HepG2 (cell line): ENCODE measurements around the gene BRD3. TPM values are rescaled to one million over a fixed set of nuclear protein-coding genes. Genes with fewer than 3 reads are reported as not detected.

Experiments
- ATF7-NPFF ChIP-seq: sonication (generic); formaldehyde crosslinking; IDR thresholded peaks from 2 replicates; pipeline ENCODE4 v1.8.1; 2023; ENCODE audit warnings: mild to moderate bottlenecking, low read depth, missing genetic modification reagents, moderate library complexity
- HIC2 ChIP-seq: sonication (generic); formaldehyde crosslinking; IDR thresholded peaks from 2 replicates; pipeline ENCODE4 v1.9.0; 2022; ENCODE audit warnings: low read depth, missing genetic modification reagents
- ZBTB40 ChIP-seq, 2 experiments: fragments of 450-650 bp in 1 of 2; sonication (generic) in 1 of 2; formaldehyde crosslinking in 1 of 2; IDR thresholded peaks; 2 replicates each; pipeline versions ENCODE4 v1.6.1 to v1.8.0; 2016 to 2022; ENCODE audit warnings: antibody characterized with exemption in 1 of 2, mild to moderate bottlenecking in 1 of 2, missing genetic modification reagents in 1 of 2
- ZC3H13 ChIP-seq: sonication (generic); formaldehyde crosslinking; IDR thresholded peaks from 2 replicates; pipeline ENCODE4 v1.8.1; 2023; ENCODE audit warnings: mild to moderate bottlenecking, missing genetic modification reagents, moderate library complexity
- ZNF720 ChIP-seq: sonication (generic); formaldehyde crosslinking; IDR thresholded peaks from 2 replicates; pipeline ENCODE4 v1.4.0; 2020; ENCODE audit warnings: missing genetic modification reagents
- polyA plus RNA-seq, 8 experiments: library from polyadenylated mRNA; depleted of rRNA in 3 of 8; stranded (reverse) in 7 of 8; unstranded in 1 of 8; fragments of >200 nt; fragmentation: Illumina TruSeq in 4 of 8; extraction: Trizol in 4 of 8; gene quantifications; 2 replicates each; pipeline versions ENCODE4 v1.2.1 to v1.2.3, GENCODE V29; 2011 to 2016; ENCODE audit warnings: low read depth in 4 of 8, missing spikeins in 1 of 8, mixed read lengths in 1 of 8; ENCODE audit not compliant: insufficient read depth in 1 of 8
- total RNA-seq, 5 experiments: library from RNA; depleted of rRNA; stranded (reverse); fragments of >200 nt; fragmentation: Illumina TruSeq; extraction: Trizol; gene quantifications; 2 replicates each; pipeline ENCODE4 v1.2.3, GENCODE V29; 2016; ENCODE audit warnings: low read depth in 1 of 5

Gene BRD3
- total and polyA plus RNA-seq, 2 of the 13 experiments (the other 11 are each of a cell fraction or from before 2014, with no cell fraction given), result 5.9 to 12.9 TPM

- TF ChIP-seq HIC2 (CRISPR knock-in tag), result no peak
- TF ChIP-seq ZNF720, result no peak
- no peak for TF ChIP-seq ZC3H13 (CRISPR knock-in tag)
- TF ChIP-seq ATF7-NPFF, result no peak
- no peak for TF ChIP-seq ZBTB40 (IDR thresholded peaks at IDR 0.05)
- TF ChIP-seq ZBTB40 (CRISPR knock-in tag; IDR thresholded peaks at IDR 0.05), result no peak
Observed at GRCh38 chr9:134089972-134090371, 22.1 kb upstream of the BRD3 start (continued).
